GM13976 (cell line): ENCODE measurements around the gene SLC35A4.

Source experiments
- DNase-seq: peaks from one replicate; pipeline ENCODE4 v3.0.0; 2012; ENCODE audit warnings: low spot score
- CTCF ChIP-seq: IDR thresholded peaks from 2 replicates; pipeline ENCODE4 v1.5.1; 2012; ENCODE audit warnings: borderline replicate concordance, mild to moderate bottlenecking; ENCODE audit not compliant: insufficient read depth; ENCODE audit errors: extremely low read depth, missing control alignments, control extremely low read depth
- in situ Hi-C: fragments of 300-500 bp; cut with MboI; formaldehyde crosslinking; loops from one replicate; pipeline ENCODE4 v1.12.0; 2022; ENCODE audit warnings: low sequenced_read_pairs, mixed read lengths, inconsistent platforms; ENCODE audit not compliant: unreplicated experiment

SLC35A4 gene

GRCh38 chr5:140557136-140557805, 7.4 kb upstream of the SLC35A4 start, which contains the start of gene SRA1:
TSS of gene SRA1 (minus strand) at chr5:140557473. CDS start at chr5:140557452, 21 bp downstream.
- in situ Hi-C loops, result no loop called here

DNA sequence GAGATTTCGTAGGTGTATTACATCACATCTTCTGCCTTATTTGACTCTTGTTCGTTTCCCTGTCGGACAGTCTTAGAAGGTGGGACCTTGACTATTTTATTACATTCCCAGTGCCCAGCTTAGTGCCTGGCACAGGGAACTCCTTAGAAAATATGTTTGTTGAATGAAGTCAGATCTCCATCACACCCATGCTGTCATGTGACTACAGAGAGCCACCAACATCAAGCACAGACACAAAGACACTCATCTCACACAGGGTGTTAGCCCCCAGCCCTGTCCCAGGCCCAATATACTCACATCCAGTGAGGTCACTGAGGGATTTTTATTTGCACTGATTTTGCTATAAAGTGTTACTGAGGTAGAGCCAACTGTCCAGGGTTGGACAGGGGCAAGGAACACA, 6.7 kb upstream of the SLC35A4 start:
- in situ Hi-C loops, result no loop called here
- no peak for DNase-seq
- TF ChIP-seq CTCF, result no peak

More at GRCh38 chr5:140557136-140557805, 7.4 kb upstream of the SLC35A4 start, which contains the start of gene SRA1:
- no peak for TF ChIP-seq CTCF
- DNase-seq, result peak; percentile 95

- TF ChIP-seq CTCF, result no peak
- in situ Hi-C loops, result no loop called here
- DNase-seq, result no peak
These were observed 6.1 kb upstream of the SLC35A4 start for GRCh38 chr5:140558542-140558941.

DNA sequence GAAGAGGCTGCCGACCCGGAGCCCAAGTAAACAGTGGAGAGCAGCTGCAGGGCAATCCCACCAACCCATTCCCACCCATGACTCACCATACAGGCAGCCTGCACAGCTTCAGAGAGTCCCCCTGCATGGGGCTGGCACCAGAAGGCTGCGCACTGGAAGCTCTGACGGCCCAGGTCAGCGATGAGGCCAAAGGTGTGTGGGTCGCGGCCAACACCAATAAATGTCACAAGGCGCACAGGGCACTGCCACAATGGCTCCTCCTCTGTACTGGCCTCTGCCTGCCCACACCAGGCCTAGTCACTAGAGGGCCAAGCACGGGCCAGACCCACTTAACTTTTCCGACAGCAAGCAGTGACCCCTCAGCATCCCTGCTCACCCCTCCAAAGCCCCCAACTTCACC, 4.4 kb upstream of the SLC35A4 start:
- no peak for TF ChIP-seq CTCF

GRCh38 chr5:140561753-140562523, 2.7 kb upstream of the SLC35A4 start:
- in situ Hi-C loops, result no loop called here
- no peak for DNase-seq
- TF ChIP-seq CTCF, result no peak

More for the DNA sequence above, 4.4 kb upstream of the SLC35A4 start:
- DNase-seq, result no peak
- in situ Hi-C loops, result no loop called here

GRCh38 chr5:140563596-140563995, 1.0 kb upstream of the SLC35A4 start:
- no peak for DNase-seq
- in situ Hi-C loops, result no loop called here
- TF ChIP-seq CTCF, result no peak
